Mesodermal cell (in vitro differentiated cells): Measurements from ENCODE around the gene SRGN.

Experiments used
- H3K27ac ChIP-seq: 2 replicates; pipeline ENCODE4 v1.7.0; 2013; ENCODE audit warnings: mild to moderate bottlenecking, low read depth, low read length, moderate library complexity; ENCODE audit not compliant: severe bottlenecking
- H3K36me3 ChIP-seq: 2 replicates; pipeline ENCODE4 v1.7.1; 2013; ENCODE audit warnings: mild to moderate bottlenecking, low read length, moderate library complexity; ENCODE audit not compliant: control insufficient read depth, insufficient read depth
- H3K4me1 ChIP-seq: one replicate; pipeline ENCODE4 v1.7.1; 2013; ENCODE audit warnings: mild to moderate bottlenecking, low read length; ENCODE audit not compliant: insufficient read depth, control insufficient read depth, poor library complexity, severe bottlenecking
- H3K4me3 ChIP-seq: 2 replicates; pipeline ENCODE4 v1.7.0; 2013; ENCODE audit warnings: low read length, control low read depth, mild to moderate bottlenecking; ENCODE audit not compliant: insufficient read depth, poor library complexity, severe bottlenecking; ENCODE audit errors: extremely low read depth
- H3K9me3 ChIP-seq: 2 replicates; pipeline ENCODE4 v1.7.1; 2013; ENCODE audit warnings: mild to moderate bottlenecking, low read length, moderate library complexity; ENCODE audit not compliant: control insufficient read depth
- WGBS, 2 experiments: methylation state at CpG; one replicate each; pipeline ENCODE4 v1.1.5; 2013; ENCODE audit warnings: missing lambda C conversion rate in 2 of 2; ENCODE audit not compliant: insufficient coverage in 2 of 2; 5-methylcytosine and 5-hydroxymethylcytosine counted together

SRGN gene

GRCh38 chr10:69062901-69063300, 25.0 kb upstream of the SRGN start:
- WGBS, 2 experiments: 66 to 100% methylated on average over 2 to 4 of the region's 5 CpGs
- no peak overlapping the region for H3K4me3 ChIP-seq
- no peak overlapping the region for H3K27ac ChIP-seq
- H3K4me1 ChIP-seq: no peaks in the 10 kb centered on the region
- no peaks in the 10 kb centered on the region for H3K36me3 ChIP-seq
- H3K9me3 ChIP-seq: no peaks in the 10 kb centered on the region

- 86 to 92% methylated on average over 4 of the region's 6 CpGs for WGBS, 2 experiments
- Histone ChIP-seq H3K4me1 (no peaks in the 10 kb centered on the region), H3K9me3 (no peaks in the 10 kb centered on the region), H3K36me3 (no peaks in the 10 kb centered on the region), H3K4me3 (no peak overlapping the region), H3K27ac (no peak overlapping the region)
These were observed 23.1 kb upstream of the SRGN start for GRCh38 chr10:69064762-69065328.

DNA sequence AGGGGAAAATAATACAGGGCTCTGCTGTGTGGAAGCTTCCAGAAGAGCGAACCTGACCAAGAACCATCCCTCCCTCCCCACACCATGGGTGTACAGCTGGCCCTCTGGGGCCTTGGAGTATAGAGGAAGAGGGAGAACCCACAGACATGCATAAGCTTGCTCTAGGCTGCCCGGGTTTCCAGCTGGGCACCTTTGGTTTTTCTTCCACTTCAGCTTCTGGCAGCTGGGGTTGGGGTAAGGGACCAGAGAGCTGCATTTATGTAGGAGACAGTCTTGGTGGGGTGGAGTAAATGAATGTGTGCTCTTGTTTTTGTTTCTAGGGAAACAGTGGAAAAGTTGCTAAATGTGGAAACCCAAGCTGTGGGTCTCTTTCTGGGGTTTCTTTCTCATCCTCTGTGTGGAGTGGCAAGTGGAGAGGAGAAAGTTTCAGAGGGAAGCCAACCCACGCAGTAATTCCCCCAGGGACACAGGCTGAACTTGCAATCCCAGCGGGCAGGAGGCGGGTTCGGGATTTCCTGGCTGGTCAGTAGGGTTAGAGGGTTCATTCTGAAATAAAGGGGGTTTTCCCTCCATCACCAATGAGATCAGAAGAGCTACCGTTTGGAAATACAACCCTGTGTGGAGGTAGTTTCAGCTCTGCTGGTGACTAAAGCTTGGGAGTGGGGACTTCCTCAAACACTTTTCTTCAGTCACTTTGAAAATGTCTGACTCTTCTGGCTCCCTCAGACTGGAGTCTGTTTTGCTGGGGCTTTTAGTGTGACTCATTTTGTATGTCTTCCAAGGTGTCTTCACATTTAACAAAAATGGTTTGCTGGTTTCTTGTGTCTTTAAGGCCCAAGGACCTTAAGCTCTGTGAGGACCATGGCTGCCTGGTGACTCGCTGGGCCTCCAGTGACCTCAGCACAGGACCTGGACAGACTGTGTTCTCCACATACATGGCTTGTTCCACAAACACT, 22.2 kb upstream of the SRGN start:
- Histone ChIP-seq H3K36me3 (no peaks in the 10 kb centered on the region), H3K4me1 (no peaks in the 10 kb centered on the region), H3K27ac (no peak overlapping the region), H3K4me3 (no peak overlapping the region), H3K9me3 (no peaks in the 10 kb centered on the region)
- WGBS, 2 experiments: 89 to 91% methylated on average over 3 to 4 of the region's 8 CpGs

GRCh38 chr10:69067189-69067588, 20.7 kb upstream of the SRGN start:
- Histone ChIP-seq H3K9me3 (no peaks in the 10 kb centered on the region), H3K4me3 (no peak overlapping the region), H3K27ac (no peak overlapping the region), H3K36me3 (no peaks in the 10 kb centered on the region), H3K4me1 (no peaks in the 10 kb centered on the region)
- 95 to 100% methylated on average over 2 to 3 of the region's 3 CpGs for WGBS, 2 experiments

- Histone ChIP-seq H3K4me1 (no peaks in the 10 kb centered on the region), H3K36me3 (no peaks in the 10 kb centered on the region), H3K27ac (no peak overlapping the region), H3K4me3 (no peak overlapping the region), H3K9me3 (no peaks in the 10 kb centered on the region)
- WGBS, 2 experiments: 90 to 94% methylated on average over 5 of the region's 5 CpGs
These were observed 19.4 kb upstream of the SRGN start for GRCh38 chr10:69068549-69068948.

- WGBS, 2 experiments: 84 to 88% methylated on average over 16 to 19 of the region's 19 CpGs
These were observed 18.5 kb upstream of the SRGN start for GRCh38 chr10:69069090-69070042.

GRCh38 chr10:69070951-69071350, 17.0 kb upstream of the SRGN start:
- H3K27ac ChIP-seq: no peak overlapping the region
- no peak overlapping the region for H3K4me3 ChIP-seq
- WGBS, 2 experiments: 80 to 100% methylated on average over 1 of the region's 4 CpGs
- no peaks in the 10 kb centered on the region for H3K4me1 ChIP-seq
- no peaks in the 10 kb centered on the region for H3K9me3 ChIP-seq
- no peaks in the 10 kb centered on the region for H3K36me3 ChIP-seq

More at GRCh38 chr10:69069090-69070042, 18.5 kb upstream of the SRGN start:
- Histone ChIP-seq H3K27ac (no peak overlapping the region), H3K4me3 (no peak overlapping the region), H3K4me1 (no peaks in the 10 kb centered on the region), H3K36me3 (no peaks in the 10 kb centered on the region), H3K9me3 (no peaks in the 10 kb centered on the region)

DNA sequence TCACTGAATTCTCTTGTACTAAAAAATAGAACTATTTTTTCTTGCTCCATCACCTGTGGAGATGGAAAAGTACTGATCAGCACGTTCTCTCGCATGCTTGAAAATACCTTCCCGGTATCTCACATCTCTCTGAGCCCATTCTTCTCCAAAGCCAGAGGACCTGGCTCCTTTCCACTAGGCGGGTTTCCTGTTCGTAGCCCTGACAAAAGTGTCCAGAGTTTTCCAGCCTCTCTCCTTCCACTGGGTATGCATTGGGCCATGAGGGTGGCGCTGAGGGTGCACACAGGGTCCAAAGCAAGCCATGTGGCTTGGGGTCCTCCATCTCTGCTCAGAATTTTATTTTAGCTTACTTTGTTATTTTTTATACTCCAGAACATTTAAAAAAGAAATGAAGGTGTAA, 16.3 kb upstream of the SRGN start:
- 89 to 100% methylated on average over 3 to 5 of the region's 6 CpGs for WGBS, 2 experiments
- no peak overlapping the region for H3K4me3 ChIP-seq
- H3K27ac ChIP-seq: no peak overlapping the region
- H3K36me3 ChIP-seq: no peaks in the 10 kb centered on the region
- H3K9me3 ChIP-seq: no peaks in the 10 kb centered on the region
- H3K4me1 ChIP-seq: no peaks in the 10 kb centered on the region

GRCh38 chr10:69073026-69073425, 14.9 kb upstream of the SRGN start:
- Histone ChIP-seq H3K4me1 (no peaks in the 10 kb centered on the region), H3K9me3 (no peaks in the 10 kb centered on the region), H3K27ac (no peak overlapping the region), H3K36me3 (no peaks in the 10 kb centered on the region), H3K4me3 (no peak overlapping the region)
- WGBS, 2 experiments: 68 to 78% methylated on average over 3 to 6 of the region's 6 CpGs

DNA sequence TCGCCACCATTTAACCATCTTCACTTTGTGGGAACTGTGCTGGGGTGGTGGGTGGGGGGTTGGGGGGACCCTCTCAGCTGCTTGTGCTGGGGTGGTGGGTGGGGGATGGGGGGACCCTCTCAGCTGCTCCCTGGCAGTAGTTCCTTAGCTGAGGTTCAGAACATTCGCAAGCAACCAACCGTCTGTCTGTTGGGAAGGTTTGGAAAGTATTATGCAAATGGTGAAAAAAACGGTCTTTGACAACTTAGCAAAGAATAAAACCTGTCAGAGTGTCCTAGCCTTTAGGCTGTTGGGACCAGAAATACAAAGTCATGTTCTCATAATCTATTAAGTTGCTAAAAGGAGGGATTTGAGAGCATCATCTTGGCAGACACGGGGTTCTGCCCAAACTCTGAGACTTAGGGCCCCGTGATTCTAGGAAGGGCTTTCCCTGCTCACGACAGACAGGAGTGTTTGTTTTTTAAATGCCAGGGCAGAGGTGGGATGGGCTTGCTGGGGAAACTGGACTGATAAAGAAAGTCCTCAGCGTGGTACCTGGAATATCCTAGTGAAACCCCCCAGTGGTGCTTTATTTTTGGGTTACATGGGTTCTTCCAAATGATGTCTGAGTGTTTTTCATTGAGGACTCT, 14.1 kb upstream of the SRGN start:
- Histone ChIP-seq H3K27ac (no peak overlapping the region), H3K4me3 (no peak overlapping the region), H3K36me3 (no peaks in the 10 kb centered on the region), H3K4me1 (no peaks in the 10 kb centered on the region), H3K9me3 (no peaks in the 10 kb centered on the region)
- 71 to 80% methylated on average over 5 to 7 of the region's 8 CpGs for WGBS, 2 experiments
